Ramos (cell line): Measurements from ENCODE around the gene LMTK2.

Experiments used
- in situ Hi-C: fragments of 300-500 bp; cut with MboI; formaldehyde crosslinking; loops from one replicate; pipeline ENCODE4 v1.14.3; 2022; ENCODE audit warnings: low sequenced_read_pairs; ENCODE audit not compliant: unreplicated experiment

LMTK2 gene

DNA sequence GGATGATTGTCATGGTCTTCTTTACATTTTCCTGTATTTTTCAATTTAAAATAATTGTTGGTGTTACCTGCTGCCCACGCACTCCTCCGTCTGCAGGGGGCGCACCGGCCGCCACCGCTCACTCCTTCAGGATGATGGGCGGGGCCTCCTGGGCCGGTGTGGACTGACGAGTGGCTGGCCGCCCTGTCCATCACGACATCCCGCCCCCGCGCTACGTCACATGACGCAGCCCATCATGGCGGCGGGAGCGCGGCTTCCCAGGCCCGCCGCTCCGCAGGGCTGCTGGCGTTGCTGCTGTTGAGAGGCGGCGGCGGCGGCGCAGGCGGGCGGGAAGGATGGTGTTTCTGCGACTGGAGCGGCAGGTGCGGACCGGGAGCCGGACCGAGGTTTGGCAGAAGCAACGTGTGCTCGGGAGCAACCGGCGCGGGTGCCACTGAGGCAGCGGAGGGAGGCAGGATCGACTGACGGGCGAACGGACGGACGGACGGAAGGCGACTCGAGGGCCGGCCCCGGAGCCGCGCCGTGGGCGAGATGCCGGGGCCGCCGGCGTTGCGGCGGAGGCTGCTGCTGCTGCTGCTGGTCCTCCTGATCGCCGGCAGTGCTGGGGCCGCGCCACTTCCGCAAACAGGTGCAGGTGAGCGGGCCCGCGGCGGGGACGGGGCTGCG, at the start of gene LMTK2:
Gene LMTK2 (plus strand): TSS at position 216 of the 666 bp plus-strand sequence. CDS start 316 bp downstream, at position 532.
- in situ Hi-C loops, result no loop called here

DNA sequence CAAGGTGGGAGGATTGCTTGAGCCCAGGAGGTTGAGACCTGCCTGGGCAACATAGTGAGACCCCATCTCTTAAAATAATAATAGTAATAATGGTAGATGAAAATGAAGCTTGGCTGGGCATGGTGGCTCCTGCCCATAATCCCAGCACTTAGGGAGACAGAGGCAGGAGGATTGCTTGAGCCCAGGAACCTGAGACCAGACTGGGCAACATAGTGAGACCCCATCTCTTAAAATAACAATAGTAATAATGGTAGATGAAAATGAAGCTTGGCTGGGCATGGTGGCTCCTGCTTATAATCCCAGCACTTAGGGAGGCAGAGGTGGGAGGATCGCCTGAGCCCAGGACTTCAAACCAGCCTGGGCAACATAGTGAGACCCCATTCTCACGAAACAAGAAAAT, 49.5 kb upstream of the LMTK2 start:
- in situ Hi-C loops, result no loop called here

DNA sequence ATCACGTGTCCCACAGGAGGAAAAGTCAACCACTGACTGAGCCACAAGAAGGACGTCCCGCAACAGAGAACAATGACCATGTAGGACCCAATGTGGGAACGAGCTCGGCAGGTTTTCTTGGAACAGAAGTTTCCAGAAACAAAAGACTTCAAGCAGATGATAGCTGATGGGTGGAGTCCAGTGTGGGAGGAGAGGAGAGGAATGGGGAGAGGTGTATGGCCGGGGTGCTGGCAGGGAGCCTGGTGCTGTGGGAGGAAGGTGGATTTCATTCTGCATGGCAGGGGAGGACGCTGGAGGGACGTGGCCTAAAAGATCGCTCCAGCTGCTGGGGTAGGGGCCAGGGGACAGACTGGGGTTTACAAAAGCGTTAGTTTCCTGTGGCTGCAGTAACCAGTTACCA, 48.5 kb upstream of the LMTK2 start:
- in situ Hi-C loops, result no loop called here

DNA sequence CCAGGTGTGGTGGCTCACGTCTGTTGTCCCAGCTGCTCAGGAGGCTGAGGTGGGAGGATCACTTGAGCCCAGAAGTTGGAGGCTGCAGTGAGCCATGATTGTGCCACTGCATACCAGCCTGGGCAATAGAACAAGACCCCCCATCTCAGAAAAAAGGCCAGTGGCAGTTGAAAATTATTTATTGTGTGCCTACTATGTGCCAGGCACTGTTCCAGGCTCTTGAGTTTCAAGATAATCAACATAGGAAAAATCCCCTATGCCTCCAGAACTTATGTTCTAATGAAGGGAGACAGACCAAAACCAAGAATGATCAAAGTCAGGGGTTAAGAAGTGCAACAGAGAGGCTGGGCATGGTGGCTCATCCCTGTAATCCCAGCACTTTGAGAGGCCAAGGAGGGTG, 42.4 kb upstream of the LMTK2 start:
- in situ Hi-C loops, result no loop called here

DNA sequence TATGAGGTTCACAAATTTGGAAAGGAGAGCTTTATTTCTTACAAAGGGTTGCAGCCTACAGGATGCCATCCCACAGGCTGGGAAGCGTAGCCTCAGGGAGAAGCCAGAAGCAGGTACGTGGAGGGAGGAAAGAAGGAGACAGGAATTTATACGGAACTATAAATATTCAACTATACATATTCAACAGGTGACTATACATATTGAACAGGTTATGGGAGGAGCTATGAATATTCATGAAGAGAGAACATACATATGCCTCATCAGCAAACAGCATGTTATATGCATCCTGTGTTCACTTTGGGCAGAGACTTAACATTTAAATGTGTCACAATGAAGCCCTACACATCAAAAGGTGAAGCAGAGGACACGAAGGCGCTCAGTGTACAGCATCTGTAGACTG, 40.5 kb upstream of the LMTK2 start:
- in situ Hi-C loops, result no loop called here

DNA sequence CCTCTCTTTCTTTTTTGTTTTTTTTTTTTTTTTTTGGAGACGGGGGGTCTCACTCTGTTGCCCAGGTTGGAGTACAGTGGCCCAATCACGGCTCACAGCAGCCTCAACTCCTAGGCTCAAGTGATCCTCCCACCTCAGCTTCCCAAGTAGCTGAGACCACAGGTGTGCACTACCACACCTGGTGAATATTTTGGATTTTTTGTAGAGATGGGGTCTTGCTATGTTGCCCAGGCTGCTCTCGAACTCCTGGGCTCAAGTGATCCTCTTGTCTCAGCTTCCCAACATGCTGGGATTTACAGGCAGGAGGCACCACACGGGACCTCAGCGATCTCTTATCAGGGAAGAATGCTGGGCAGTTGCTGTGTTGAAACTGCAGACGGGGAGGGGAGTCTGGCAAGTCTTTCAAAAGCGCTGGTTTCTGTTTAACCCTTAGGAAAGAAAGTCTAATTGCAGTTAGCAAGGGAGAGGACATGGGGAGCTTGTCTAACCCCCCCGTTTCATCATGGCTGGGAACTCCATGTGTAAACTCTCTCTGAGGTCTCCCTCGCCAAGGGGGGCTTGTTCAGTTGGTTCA, 39.6 kb upstream of the LMTK2 start:
- in situ Hi-C loops, result no loop called here

DNA sequence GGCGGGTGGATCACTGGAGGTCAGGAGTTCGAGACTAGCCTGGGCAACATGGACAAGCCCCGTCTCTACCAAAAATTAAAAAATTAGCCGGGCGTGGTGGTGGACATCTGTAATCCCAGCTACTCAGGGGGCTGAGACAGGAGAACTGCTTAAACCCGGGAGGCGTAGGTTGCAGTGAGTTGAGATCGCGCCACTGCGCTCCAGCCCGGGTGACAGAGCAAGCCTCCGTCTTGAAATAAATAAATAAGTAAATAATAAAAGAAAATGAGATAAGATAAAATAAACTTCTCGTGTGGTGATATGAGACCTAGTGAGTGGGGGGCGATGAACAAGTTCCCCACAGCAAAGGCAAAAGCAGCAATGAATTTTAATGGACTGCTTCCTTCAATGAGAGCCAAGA, 33.6 kb upstream of the LMTK2 start:
- in situ Hi-C loops, result no loop called here

DNA sequence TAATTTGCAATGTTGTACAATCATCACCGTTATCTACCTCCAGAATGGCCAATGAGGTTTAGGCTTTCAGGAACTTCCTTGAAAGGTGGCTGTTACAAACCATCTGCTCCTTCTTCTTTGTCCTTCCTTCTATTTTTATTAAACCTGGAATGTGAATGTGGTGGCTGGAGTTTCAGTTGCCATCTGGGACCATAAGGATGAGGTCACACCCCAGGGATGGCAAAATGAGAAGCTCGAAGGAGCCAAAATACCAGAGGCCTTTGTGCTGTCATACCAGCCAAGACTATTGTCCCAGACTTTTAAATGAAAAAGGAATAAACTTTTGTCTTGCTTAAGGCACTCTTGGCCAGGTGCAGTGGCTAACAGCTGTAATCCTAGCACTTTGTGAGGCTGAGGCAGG, 30.9 kb upstream of the LMTK2 start:
- in situ Hi-C loops, result no loop called here

DNA sequence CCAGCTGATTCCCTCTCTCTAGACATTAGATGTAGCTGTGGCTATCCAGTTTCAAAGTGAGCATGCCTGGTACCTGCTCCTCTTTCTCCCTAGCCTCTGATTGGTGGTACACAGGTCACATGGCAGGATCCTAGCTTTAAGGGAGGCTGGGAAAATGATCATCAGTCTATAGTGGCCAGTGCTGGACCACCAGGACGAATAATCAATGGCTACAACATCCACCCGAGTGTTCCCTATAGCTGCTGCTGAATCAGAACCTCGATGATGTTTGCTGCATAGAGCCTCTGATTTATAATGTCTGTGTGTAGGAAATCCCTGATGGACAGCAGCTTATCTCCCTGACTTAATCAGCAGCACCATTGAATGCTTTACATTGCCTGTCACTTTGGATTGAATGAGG, 28.9 kb upstream of the LMTK2 start:
- in situ Hi-C loops, result no loop called here

DNA sequence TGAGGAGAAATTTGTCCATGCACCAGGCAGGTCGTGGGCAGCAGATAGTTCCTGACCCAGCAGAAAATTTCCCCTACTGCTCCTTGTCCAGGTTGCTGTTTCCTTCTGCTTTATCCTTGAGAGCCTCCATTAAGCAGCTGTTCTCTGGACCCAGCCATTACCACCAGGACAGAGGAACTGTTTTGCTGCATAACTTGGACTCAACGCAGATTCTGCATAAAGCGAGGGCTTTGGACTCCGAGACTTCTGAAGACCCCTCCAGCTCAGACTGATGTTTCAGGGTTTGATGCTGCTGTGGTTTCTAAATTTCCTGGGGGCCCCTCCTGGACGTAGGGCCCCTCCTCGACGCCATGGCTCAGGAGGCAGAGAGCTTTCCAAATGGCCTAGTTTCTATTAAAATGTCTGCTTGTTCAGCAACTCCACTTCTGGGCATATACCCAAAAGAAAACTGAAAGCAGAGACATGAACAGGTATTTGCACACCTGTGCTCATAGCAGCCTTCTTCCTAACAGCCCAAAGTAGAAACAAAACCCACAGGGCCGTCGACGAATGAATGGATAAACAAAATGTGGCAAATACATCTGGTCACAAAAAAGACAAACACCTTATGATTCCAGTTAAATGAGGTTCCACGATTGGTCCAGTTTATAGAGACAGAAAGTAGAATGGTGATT, 28.3 kb upstream of the LMTK2 start:
- in situ Hi-C loops, result no loop called here

DNA sequence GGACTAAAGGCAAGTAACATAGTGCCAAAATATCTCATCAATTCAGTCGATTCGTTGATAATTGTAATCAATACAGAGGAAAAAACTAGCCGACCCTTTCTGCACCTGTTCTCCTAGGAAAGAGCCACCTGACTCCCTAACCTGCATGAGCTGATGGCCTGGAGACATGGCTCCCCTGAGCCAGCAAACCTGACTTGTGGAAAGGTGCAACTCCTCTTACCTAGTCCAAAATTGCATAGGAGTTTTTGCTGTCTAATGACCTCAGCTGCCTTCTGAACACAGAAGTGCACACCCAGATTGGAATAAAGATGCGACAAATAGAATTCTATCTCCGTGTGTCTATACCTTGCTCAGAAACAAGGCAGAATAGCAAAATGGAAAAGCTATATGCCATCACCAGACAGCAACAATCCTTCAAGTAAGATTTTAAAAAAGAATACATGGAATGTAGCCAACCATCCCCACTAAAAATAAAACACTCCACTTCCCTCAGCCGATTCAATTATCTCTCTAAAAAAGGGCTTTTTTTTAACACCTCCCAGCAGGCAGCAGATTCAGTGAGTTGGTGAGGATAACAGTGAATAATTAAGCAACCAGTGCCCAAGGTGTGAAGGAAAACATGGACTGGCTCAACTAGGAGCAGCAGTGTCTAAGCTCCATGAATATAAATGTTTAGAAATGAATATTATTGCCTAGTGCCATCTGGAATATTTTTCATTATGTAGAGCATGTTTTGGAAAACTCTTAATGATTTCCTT, 26.6 kb upstream of the LMTK2 start:
- in situ Hi-C loops, result no loop called here

DNA sequence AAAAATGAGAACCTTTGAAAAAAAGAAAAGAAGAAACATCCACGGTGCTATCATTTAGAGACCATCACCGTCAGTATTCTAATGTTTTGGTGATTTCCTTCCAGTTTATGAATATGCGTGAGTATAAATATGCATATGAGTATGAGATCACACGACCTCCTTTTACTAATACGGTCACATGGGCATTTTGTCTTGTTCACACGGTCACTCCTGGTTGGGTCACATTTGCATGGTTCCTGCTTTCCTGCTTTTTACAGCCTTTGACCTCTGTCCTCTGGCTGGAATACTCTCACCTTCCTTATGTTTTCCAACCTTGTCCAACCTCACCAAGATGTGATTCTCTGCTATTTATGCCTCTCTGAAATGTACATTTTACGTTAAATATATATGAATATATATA, 25.3 kb upstream of the LMTK2 start:
- in situ Hi-C loops, result no loop called here

DNA sequence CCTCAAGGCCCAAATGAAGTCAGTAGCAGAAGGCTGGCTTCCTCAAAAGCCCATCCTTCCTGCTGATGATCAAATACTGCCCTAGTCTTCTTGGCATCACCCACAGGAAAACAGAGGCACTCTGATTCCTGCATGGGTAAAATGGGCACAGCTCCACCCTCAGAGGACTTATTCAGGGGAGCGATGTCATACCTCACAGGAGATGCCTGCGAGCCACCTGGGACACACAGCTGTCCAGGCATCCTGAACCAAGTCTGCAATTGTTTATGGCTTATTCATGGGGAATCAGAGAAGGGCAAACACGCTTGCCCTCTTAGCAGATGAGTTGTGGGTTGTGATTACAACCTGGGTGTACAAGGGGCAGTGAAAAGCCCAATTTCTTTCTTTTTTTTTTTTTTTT, 22.0 kb upstream of the LMTK2 start:
- in situ Hi-C loops, result no loop called here

DNA sequence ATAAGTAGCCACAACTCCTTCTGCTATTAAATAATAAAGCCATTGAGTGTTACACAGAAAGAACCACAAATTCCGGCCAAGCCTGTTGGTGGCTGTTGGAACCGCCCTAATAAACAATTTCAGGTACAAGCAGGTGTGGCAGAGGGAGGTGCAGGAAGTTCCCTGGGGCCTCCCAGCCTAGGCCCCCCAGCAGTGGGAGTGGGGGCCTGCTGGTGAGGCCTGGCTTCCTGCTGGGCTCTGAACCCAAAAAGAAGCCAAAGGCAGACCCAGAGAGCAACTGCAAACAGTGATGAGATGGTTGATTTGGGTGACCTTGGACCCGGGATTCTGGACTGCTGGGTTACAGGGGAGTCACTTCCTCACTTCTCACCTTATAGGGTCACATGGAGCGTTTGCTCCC, 21.0 kb upstream of the LMTK2 start:
- in situ Hi-C loops, result no loop called here

DNA sequence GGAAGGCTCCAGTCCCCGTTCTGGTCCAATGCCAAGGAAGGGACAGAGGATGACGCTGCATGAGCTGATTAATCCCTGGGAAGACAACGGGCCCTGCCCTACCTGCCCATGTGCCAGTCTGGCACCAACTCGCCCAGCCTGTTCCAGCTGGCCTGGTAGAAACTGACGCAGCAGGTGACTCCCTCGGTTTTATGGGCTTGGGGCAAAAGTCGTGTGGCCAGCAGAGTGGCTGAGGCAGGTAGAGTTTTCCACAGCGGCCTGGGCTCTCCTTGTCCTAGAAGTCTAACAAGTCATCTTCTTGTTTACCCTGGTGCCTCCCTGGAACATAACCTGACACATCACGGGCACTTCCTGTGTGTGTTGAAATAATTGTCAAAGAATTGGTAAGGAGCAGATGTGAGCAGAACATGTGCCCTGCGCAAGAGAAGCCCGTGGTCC, 20.4 kb upstream of the LMTK2 start:
- in situ Hi-C loops, result no loop called here

DNA sequence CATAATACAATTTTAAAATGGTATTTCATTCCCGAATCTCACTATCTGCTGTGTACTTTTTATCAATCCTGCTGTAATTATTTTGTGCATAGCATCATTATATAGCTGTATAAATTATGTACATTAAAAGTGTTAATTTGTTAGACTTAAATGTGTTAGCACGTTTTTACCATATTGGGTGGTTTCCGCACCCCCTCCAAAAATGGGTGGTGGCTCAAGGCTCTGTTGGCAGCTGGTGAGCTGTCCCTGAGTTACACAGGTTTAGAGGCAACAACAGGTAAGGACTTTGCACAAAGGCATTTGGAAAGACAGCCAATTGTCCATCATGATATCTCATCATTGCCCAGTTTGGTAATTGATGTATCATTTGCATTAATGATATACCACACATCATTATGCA, 18.6 kb upstream of the LMTK2 start:
- in situ Hi-C loops, result no loop called here

DNA sequence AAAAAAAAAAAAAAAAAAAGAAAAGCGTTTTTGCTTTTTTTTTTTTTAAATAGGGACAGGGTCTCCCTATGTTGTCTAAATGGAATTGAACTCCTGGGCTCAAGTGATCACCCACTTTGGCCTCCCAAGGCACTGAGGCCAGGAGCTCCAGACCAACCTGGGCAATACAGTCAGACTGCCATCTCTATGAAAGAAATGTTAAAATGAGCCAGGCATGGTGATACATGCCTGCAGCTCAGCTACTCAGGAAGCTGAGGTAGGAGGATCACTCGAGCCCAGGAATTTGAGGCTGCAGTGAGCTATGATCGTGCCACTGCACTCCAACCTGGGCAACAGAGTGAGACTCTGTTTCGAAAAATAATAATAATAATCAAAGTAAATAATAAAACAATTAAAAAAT, 16.5 kb upstream of the LMTK2 start:
- in situ Hi-C loops, result no loop called here

DNA sequence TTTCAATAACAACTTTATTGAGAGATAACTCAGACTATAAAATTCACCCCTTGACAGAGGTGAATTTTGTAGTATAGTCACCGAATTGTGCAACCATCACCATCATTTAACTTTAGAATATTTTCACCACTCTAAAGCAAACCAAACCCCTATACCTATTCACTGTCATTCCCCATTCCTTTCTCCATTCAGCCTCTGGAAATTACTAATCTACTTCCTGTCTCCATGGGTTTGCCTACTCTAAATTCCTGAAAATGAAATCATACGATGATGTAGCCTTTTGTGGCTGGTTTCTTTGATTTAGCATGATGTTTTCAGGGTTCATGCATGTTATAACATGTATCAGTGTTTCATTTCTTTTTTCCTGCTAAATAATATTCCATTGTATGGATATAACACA, 15.6 kb upstream of the LMTK2 start:
- in situ Hi-C loops, result no loop called here

DNA sequence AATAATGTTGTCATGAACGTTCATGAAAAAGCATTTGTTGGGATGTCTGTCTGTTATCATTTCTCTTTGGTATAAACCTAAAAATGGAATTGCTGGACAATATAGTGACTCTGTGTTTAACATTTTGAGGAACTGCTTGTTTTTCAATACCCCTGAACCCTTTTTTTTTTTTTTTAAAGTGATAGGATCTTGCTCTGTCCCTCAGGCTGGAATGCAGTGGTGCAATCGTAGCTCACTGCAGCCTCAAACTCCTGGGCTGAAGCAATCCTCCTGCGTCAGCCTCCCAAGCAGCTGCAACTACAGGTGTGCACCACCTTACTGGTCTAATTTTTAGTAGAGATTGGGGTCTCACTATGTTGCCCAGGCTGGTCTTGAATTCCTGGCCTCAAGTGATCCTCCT, 15.1 kb upstream of the LMTK2 start:
- in situ Hi-C loops, result no loop called here

DNA sequence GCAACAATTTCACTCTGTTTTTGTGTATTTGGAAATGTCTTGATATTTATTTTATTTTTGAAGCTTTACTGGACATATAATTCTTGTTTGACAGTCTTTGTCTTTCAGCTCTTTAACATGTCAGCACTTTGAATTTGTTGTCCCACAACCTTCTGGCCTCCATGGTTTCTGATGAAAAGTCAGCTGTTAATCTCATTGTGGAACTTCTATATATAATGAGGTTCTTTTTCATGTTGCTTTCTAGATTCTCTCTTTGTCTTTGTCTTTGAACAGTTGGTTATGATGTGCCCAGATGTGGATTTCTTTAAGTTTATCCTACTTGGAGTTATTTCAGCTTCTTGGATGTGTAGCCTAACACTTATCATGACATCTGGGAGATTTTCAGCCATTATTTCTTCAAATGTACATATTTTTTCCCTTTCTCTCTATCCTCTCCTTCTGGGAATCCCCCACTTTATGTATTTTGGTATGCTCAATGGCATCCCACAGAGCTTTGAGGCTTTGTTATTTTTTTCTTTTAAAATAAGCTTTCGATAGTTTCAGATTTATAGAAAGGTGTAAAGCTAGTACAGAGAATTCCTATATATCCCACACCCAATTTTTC, 9.5 kb upstream of the LMTK2 start:
- in situ Hi-C loops, result no loop called here

DNA sequence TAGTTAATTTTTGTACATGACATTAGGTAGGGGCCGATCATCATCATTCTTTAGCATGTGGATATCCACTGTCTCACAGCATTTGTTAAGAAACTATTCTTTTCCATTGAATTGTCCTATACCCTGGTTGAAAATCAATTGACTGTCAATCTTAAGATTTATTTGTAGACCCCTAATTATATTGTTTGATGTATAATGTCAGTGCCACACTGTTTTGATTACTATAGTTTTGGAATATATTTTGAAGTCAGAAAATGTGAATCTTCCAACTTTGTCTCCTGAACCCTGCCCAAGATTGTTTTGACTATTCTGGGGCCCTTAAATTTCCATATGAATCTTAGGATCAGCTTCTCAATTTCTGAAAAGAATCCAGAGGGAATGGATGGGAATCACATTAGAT, 6.6 kb upstream of the LMTK2 start:
- in situ Hi-C loops, result loop anchor here (5.0 kb wide), 1 partner anchor 78 kb away; no protein-coding TSS in a partner anchor
